ENCODE results near the gene EPHB1. TPM values are rescaled to one million over a fixed set of nuclear protein-coding genes. Genes with fewer than 3 reads are reported as not detected.

Gene EPHB1
- total RNA-seq, 1 donor from 2014 or later, result 16.3 TPM

DNA sequence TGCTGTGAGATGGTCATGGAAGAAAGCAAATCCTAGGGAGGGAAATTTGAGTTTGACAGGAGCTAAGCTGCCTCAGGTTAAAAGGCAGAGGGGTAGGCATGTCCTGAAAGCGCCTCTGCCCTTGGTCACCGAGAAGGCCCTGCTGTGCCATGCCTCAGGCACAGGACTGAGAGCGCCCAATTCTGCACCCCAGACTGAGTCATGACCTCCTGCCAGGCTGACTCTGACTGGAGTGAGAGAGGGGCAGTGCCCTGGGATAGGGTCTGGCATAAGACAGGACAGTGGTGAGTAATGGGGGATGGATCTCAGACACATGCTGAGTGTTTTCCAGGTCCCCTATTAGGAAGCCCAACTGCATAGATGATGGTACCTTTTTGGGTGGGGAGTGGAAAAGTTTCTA, 44.4 kb downstream of the EPHB1 start:
- TF ChIP-seq, protein P1, sequence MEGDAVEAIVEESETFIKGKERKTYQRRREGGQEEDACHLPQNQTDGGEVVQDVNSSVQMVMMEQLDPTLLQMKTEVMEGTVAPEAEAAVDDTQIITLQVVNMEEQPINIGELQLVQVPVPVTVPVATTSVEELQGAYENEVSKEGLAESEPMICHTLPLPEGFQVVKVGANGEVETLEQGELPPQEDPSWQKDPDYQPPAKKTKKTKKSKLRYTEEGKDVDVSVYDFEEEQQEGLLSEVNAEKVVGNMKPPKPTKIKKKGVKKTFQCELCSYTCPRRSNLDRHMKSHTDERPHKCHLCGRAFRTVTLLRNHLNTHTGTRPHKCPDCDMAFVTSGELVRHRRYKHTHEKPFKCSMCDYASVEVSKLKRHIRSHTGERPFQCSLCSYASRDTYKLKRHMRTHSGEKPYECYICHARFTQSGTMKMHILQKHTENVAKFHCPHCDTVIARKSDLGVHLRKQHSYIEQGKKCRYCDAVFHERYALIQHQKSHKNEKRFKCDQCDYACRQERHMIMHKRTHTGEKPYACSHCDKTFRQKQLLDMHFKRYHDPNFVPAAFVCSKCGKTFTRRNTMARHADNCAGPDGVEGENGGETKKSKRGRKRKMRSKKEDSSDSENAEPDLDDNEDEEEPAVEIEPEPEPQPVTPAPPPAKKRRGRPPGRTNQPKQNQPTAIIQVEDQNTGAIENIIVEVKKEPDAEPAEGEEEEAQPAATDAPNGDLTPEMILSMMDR (IDR thresholded peaks at IDR 0.05; ENCODE audit: partially characterized antibody, unreplicated experiment), result no peak
- no peak for DNase-seq
- H3K27ac Mint-ChIP-seq (ENCODE audit: unreplicated experiment), result no peak overlapping the region
- H3K4me1 Mint-ChIP-seq (ENCODE audit: low read depth, unreplicated experiment), result no peaks in the 10 kb centered on the region
- H3K4me3 Mint-ChIP-seq (ENCODE audit: unreplicated experiment), result no peak overlapping the region
- H3K27me3 Mint-ChIP-seq (ENCODE audit: unreplicated experiment), result no peaks in the 10 kb centered on the region
- peaks cover 13% of the 10 kb centered on the region for H3K36me3 Mint-ChIP-seq (ENCODE audit: unreplicated experiment)
- peaks cover 1% of the 10 kb centered on the region for H3K9me3 Mint-ChIP-seq (ENCODE audit: unreplicated experiment)

DNA sequence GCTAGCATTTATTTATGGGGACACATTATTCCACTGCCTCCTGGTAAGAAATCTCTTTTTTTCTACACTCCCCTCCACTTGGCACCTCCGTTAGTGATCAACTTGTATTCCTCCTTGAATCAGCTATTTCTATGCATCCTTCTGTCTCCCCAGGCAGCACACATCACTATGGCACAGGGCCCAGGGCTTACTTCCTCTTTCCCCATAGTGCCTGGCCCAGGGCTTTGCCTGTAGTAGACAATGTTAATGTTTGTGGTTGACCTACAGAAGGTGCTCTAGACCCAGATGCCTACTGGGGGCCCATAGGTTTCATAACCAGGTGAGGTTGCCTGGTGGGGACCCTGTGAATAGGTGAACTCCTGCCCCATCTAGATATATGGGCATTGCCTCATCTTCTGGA, 44.9 kb downstream of the EPHB1 start:
- TF ChIP-seq, protein P1 (IDR thresholded peaks at IDR 0.05; ENCODE audit: partially characterized antibody, unreplicated experiment), result no peak
- peaks cover 1% of the 10 kb centered on the region for H3K9me3 Mint-ChIP-seq (ENCODE audit: unreplicated experiment)
- peaks cover 13% of the 10 kb centered on the region for H3K36me3 Mint-ChIP-seq (ENCODE audit: unreplicated experiment)
- no peak overlapping the region for H3K4me3 Mint-ChIP-seq (ENCODE audit: unreplicated experiment)
- H3K27ac Mint-ChIP-seq (ENCODE audit: unreplicated experiment), result no peak overlapping the region
- no peaks in the 10 kb centered on the region for H3K4me1 Mint-ChIP-seq (ENCODE audit: low read depth, unreplicated experiment)
- H3K27me3 Mint-ChIP-seq (ENCODE audit: unreplicated experiment), result no peaks in the 10 kb centered on the region
- no peak for DNase-seq

DNA sequence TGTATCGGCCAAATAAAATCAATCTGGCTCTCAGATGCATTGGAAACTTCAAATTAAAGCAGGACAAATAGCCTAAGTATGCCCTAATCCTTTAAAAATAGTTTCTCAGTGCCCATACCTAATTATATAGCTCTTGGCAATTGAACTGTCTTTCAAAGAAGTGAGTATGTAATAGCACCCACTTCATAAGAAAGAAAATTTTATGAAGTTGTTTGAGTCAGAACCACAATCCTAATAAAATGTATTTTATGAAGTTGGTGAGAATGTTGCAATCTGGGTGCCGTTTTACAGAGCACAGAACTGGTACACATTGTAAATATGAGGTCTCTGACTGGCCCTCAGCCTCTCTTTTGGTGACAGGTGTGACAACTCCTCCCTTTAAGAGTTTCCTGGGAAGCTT, 45.4 kb downstream of the EPHB1 start:
- Mint-ChIP-seq H3K9me3 (ENCODE audit: unreplicated experiment) (peaks cover 3% of the 10 kb centered on the region), H3K36me3 (ENCODE audit: unreplicated experiment) (peaks cover 13% of the 10 kb centered on the region), H3K27ac (ENCODE audit: unreplicated experiment) (no peak overlapping the region), H3K4me3 (ENCODE audit: unreplicated experiment) (no peak overlapping the region), H3K4me1 (ENCODE audit: low read depth, unreplicated experiment) (no peaks in the 10 kb centered on the region), H3K27me3 (ENCODE audit: unreplicated experiment) (no peaks in the 10 kb centered on the region)
- TF ChIP-seq, protein P1 (IDR thresholded peaks at IDR 0.05; ENCODE audit: partially characterized antibody, unreplicated experiment), result no peak
- DNase-seq, result no peak

DNA sequence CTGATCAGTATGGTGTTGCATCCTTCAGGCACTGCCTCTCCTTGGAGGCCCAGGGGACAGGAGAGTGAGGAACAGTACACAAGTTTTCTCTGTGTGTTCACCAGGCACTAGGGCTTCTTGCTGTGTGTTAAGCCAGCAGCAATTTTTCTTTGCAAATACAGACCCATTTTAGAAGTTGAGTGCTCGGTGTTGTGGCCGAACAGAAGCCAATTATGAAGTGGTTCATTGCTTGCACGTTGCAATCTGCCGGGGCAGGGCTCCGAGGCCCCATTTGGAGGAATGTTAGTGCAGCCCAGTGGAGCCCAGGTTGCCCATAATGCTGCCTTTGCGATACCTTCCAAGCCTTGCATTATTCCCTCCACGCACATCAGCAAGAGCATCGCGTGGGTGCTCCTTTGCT, 51.0 kb downstream of the EPHB1 start:
- DNase-seq, result no peak
- no peaks in the 10 kb centered on the region for H3K27me3 Mint-ChIP-seq (ENCODE audit: unreplicated experiment)
- TF ChIP-seq, protein P1 (IDR thresholded peaks at IDR 0.05; ENCODE audit: partially characterized antibody, unreplicated experiment), result no peak
- H3K9me3 Mint-ChIP-seq (ENCODE audit: unreplicated experiment), result peaks cover 10% of the 10 kb centered on the region
- no peak overlapping the region for H3K4me3 Mint-ChIP-seq (ENCODE audit: unreplicated experiment)
- no peak overlapping the region for H3K27ac Mint-ChIP-seq (ENCODE audit: unreplicated experiment)
- H3K36me3 Mint-ChIP-seq (ENCODE audit: unreplicated experiment), result peaks cover 18% of the 10 kb centered on the region
- no peaks in the 10 kb centered on the region for H3K4me1 Mint-ChIP-seq (ENCODE audit: low read depth, unreplicated experiment)

DNA sequence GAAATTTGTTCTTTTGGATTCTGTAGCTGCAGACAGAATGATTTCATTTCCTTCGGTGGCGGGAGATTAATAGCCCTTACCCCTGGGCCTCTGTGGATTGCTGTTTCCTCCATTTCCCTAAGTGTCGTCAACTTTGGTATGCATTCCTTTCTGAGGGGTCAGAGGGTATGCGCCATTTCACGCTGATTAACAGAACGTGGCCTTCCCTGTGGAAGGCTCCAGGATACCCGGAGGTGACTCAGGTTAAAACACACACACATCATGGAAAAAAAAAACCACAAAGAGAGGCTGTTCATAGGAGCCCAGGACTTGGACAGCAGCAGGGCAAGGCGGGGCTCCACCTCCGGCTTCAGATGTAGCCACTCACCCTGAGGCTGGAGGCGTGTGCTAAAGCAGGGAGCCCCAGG, 51.9 kb downstream of the EPHB1 start:
- no peak for DNase-seq
- Mint-ChIP-seq H3K27ac (ENCODE audit: unreplicated experiment) (no peak overlapping the region), H3K9me3 (ENCODE audit: unreplicated experiment) (peaks cover 10% of the 10 kb centered on the region), H3K27me3 (ENCODE audit: unreplicated experiment) (no peaks in the 10 kb centered on the region), H3K4me1 (ENCODE audit: low read depth, unreplicated experiment) (no peaks in the 10 kb centered on the region), H3K36me3 (ENCODE audit: unreplicated experiment) (peaks cover 18% of the 10 kb centered on the region), H3K4me3 (ENCODE audit: unreplicated experiment) (no peak overlapping the region)
- TF ChIP-seq, protein P1 (IDR thresholded peaks at IDR 0.05; ENCODE audit: partially characterized antibody, unreplicated experiment), result no peak

Data from glutamatergic neuron (in vitro differentiated cells).